ENCODE measurements around the gene ARHGEF12.

- TF ChIP-seq PKNOX1 (IDR thresholded peaks at IDR 0.05) (no peak), FOXM1 (IDR thresholded peaks at IDR 0.05; ENCODE audit: borderline replicate concordance) (no peak), BHLHE40 (IDR thresholded peaks at IDR 0.05; ENCODE audit: borderline replicate concordance) (no peak), L3MBTL2 (conservative IDR thresholded peaks at IDR 0.05) (no peak), FOXK2 (IDR thresholded peaks at IDR 0.05) (no peak), CTBP1 (IDR thresholded peaks at IDR 0.05; ENCODE audit: borderline replicate concordance) (no peak), ARNT (IDR thresholded peaks at IDR 0.05) (no peak), TARDBP (IDR thresholded peaks at IDR 0.05) (no peak), HDGF (IDR thresholded peaks at IDR 0.05; ENCODE audit: borderline replicate concordance) (no peak), ELF4 (IDR thresholded peaks at IDR 0.05) (no peak)
Observed at GRCh38 chr11:120432056-120433018, 96.1 kb downstream of the ARHGEF12 start.
